Stimulated activated CD4-positive, alpha-beta T cell treated with anti-CD3 and anti-CD28 coated beads, TNF-alpha, amount 100 ng/mL, for 1 hour (primary cell): Measurements from ENCODE around the gene IFT81.
A peak's percentile ranks its signal among the peaks of the same experiment; 100 is the strongest.
"Not testable (repeated sequence)": the region's sequence is repeated elsewhere in the genome, so short reads cannot be mapped to it uniquely, and the experiment has no call there.

Experiments used
- DNase-seq, 3 donors: peaks; one replicate each; pipeline ENCODE4 v3.0.0-alpha.2; 2020; ENCODE audit warnings: low read depth in 3 of 3, low spot score in 1 of 3

Gene IFT81, protein sequence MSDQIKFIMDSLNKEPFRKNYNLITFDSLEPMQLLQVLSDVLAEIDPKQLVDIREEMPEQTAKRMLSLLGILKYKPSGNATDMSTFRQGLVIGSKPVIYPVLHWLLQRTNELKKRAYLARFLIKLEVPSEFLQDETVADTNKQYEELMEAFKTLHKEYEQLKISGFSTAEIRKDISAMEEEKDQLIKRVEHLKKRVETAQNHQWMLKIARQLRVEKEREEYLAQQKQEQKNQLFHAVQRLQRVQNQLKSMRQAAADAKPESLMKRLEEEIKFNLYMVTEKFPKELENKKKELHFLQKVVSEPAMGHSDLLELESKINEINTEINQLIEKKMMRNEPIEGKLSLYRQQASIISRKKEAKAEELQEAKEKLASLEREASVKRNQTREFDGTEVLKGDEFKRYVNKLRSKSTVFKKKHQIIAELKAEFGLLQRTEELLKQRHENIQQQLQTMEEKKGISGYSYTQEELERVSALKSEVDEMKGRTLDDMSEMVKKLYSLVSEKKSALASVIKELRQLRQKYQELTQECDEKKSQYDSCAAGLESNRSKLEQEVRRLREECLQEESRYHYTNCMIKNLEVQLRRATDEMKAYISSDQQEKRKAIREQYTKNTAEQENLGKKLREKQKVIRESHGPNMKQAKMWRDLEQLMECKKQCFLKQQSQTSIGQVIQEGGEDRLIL

GRCh38 chr12:110124269-110124995, at the start of gene IFT81:
Gene IFT81 (plus strand): TSS chr12:110124357. CDS start chr12:110127381, 3,024 bp downstream.
- peak; percentile 89 to 97 (median 96) for DNase-seq

GRCh38 chr12:110075880-110076279, 48.3 kb upstream of the IFT81 start:
- DNase-seq = no peak

GRCh38 chr12:110077800-110078199, 46.4 kb upstream of the IFT81 start:
- DNase-seq = no peak

DNA sequence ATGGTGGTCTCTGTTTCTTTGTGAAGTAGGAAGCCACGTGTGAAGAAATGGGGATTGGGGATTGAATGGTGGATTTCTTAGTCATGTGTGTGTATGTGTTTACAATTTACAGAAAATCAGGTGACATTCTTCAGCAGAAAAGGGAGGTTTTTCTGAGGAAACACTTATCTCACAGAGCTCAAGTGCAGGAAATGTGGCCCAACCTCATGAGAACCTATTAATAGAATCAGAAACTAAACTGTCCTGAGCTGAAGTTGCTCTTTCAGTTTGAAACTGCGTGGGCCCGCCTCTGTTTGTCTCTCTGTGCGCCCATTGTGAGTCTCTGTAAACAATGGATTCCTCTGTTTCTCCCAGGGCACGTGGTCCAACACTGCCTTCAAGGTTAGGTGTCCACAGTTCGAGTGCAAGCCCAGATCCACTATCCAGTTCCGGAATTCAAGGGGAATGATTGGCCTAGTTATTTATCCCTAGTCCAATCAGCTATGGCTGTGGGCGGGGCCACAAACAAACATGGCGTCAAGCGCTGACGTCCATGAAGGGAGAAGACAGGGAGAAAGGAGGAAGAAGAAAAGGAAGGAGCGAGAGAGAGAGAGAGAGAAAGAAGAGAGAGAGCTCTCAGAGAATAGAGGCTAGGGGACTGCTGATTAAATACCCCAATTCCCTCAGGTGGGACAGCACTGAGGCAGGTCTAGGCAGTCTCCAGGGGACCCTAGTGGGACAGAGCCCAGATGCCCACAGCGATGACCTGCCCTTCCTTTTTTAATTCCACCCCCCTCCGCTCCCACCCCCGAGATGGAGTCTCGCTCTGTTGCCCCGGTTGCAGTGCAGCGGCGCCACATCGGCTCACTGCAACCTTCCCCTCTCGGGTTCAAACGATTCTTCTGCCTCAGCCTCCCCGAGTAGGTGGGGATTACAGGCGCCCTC, 44.4 kb upstream of the IFT81 start:
- peak; percentile 22 to 51 (median 42) for DNase-seq

DNA sequence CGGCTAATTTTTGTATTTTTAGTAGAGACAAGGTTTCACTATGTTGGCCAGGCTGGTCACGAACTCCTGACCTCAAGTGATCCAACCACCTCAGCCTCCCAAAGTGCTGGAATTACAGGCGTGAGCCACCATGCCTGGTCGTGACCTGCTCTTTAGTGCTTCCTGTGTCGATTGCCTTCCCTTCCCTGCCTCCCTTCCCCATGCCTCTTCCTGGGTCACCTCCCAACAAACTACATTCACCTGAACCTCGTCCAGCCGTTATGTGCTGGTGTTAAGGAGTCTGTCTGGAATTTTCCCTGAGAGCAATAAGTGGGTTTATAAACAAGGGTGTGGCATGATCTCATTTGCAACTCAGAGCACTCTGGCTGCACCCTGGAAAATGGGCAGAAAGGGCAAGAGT, 43.7 kb upstream of the IFT81 start:
- DNase-seq = no peak

- no peak for DNase-seq
Measured at GRCh38 chr12:110084314-110085015, 39.7 kb upstream of the IFT81 start.

GRCh38 chr12:110088216-110088615, 35.9 kb upstream of the IFT81 start:
- DNase-seq = not testable (repeated sequence)

DNA sequence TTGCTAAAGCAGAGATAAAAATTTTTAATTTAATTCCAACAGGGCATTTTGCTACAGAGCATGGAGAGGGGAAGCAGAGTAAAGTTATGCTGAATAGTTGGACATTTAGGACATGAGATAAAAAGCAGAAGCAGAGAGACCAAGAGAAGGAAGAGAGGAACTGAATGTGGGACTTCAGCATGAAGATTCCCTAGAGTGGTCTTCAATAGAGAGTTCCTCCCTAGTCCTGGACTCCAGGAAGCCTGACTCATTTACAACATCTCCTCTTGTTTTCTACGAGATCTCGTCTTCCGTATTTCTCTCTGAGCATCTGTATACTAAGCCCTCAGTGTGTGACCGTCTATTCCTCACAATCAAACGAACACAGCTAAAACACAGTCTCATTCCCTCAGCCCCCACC, 35.2 kb upstream of the IFT81 start:
- no peak for DNase-seq

DNA sequence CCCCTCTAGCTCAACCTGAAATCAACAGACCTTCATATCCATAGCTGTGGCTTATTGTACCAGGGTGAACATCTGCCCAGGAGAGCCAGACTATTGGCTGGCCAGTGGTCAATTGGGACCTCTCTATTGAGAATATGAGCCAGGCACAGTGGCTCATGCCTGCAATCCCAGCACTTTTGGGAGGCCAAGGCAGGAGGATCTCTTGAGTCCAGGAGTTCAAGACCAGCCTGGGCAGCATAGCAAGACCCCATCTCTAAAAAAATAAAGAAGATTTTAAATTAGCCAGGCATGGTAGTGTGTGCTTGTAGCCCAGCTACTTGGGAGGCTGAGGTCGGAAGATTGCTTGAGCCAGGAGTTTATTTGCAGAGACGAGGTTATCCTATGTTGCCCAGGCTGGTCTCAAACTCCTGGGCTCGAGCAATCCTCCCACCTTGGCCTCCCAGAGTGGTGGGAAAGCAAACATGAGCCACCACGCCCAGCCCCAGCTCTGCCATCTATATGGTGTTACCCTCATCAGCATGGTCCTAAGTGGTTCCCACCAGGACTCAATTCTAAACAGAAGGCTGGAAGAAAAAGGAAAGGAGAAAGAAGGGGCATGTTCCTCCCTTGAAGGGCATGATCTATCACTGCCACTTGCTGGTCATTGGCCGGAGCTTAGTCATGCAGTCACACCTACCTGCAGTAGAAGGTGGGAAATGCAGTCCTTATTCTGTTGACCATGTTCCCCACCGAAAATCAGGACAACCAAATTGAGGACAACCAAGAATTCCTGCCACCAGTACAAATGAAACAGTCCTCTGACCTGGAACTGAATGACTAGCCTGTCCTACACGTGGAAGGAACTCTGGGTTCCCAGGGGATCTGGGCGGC, 33.7 kb upstream of the IFT81 start:
- no peak for DNase-seq

GRCh38 chr12:110091136-110091711, 32.9 kb upstream of the IFT81 start:
- DNase-seq = no peak

DNA sequence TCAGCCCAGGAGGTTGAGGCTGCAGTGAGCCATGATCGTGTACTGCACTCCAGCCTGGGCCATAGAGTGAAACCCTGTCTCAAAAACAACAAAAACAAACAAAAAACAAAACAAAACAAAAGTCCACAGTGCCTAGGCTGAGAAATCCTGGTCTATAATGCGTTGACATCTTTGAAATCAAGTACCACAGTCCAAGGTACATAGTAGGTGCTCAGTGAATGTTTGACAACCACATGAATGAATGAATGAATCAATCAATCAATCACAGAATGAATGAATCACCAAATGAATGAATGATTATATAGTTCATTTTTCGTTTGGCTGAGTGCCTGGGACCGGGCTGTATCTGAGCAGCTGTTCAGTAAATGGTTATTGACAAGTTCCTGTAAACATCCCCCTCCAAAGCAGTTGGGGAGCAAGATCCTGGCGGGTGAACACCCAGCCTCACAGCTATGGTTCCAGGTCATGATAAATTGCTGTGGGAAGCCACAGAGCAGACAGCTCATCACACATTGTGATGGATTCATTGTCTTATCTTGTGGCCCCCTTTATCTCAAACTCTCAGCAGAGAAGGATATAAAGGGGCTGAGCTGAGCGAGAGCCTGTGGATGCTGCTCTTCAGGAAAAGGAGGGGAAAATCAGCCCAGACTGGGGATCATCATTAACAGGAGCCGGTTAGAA, 30.4 kb upstream of the IFT81 start:
- DNase-seq = no peak

DNA sequence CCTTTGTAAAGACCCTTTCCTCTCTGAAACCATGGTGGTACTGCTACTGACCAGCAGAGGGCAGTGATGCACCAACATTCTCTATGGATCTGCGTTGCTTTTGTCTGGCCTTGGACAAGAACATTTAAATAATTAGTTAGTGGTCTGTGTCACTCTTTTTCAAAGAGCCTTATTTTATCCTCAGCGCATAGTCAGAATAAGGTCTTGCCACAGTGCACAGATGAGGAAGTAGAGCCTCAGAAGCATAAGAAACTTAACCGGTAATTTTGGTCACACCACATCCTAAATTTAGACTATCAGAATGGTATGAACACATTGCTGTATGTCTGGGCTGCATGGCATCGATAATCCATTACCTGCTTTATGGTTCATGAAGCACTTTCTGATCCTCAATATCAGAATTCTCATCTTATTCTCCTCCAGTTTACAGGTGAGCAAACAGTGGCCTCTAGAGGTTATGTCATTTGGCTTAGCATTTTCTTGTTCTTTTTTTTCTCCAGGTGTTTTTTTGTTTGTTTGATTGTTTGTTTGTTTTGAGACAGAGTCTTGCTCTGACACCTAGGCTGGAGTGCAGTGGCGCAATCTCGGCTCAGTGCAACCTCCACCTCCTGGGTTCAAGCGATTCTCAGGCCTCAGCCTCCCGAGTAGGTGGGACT, 23.7 kb upstream of the IFT81 start:
- peak; percentile 12 to 38 (median 32) for DNase-seq

DNA sequence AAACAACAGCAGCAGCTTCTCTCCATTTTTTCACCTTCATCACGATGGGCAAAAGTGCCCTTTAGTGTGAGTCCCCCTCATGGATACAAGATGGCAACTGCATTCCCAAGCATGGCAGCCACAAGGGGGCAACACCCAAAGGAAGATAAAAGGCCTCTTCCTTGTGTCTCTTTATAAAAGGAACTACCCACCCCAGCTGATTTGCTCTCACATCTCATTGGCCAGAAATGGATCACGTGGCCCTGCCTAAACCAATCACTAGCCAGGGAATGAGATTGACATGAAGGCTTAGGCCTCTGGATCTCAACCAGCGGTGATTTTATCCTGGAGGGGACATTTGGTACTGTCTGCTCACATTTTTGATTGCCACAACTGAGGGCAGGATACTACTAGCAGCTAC, 21.9 kb upstream of the IFT81 start:
- no peak for DNase-seq

GRCh38 chr12:110104188-110105094, 19.7 kb upstream of the IFT81 start:
- no peak for DNase-seq

- no peak for DNase-seq
Measured at GRCh38 chr12:110105159-110105558, 19.0 kb upstream of the IFT81 start.

- DNase-seq = no peak
Measured at GRCh38 chr12:110105986-110106385, 18.2 kb upstream of the IFT81 start.
